Right lobe of liver (tissue), 6 donors: ENCODE results near the gene MXI1. TPM values are rescaled to one million over a fixed set of nuclear protein-coding genes. Genes with fewer than 3 reads are reported as not detected.

ENCODE experiments used
- ATAC-seq, 4 donors: fragments of 200-7000 bp; cut with Tn5 transposase; one replicate each; pipeline ENCODE4 v1.9.1; 2020; ENCODE audit warnings: mild to moderate bottlenecking in 4 of 4, moderate library complexity in 4 of 4
- DNase-seq, 3 donors: peaks; one replicate each; pipeline ENCODE4 v3.0.0-alpha.2; 2020
- H3K27ac ChIP-seq, 3 donors: fragments of 200-600 bp; one replicate each; pipeline ENCODE4 v1.8.0; 2022
- H3K27me3 ChIP-seq, 2 donors: fragments of 200-600 bp; one replicate each; pipeline ENCODE4 v1.8.0; 2022
- H3K36me3 ChIP-seq, 4 donors: fragments of 200-600 bp; sonication (generic) in 1 of 4; one replicate each; pipeline versions ENCODE4 v1.5.1 to v1.8.0; 2017 to 2022; ENCODE audit warnings: control low read depth in 1 of 4
- H3K4me1 ChIP-seq, 4 donors: fragments of 200-600 bp; sonication (generic) in 1 of 4; one replicate each; pipeline versions ENCODE4 v1.5.1 to v1.8.0; 2017 to 2022; ENCODE audit warnings: control low read depth in 1 of 4
- H3K4me3 ChIP-seq, 3 donors: fragments of 200-600 bp; one replicate each; pipeline ENCODE4 v1.8.0; 2022
- H3K9me3 ChIP-seq, 4 donors: fragments of 200-600 bp; sonication (generic) in 1 of 4; one replicate each; pipeline versions ENCODE4 v1.5.1 to v1.8.0; 2017 to 2022; ENCODE audit warnings: control low read depth in 1 of 4
- CTCF ChIP-seq, 4 donors: fragments of 200-600 bp in 3 of 4; fragments of 450-650 bp in 1 of 4; IDR thresholded peaks; one replicate each; pipeline versions ENCODE4 v1.5.1 to v1.8.0; 2016 to 2022; ENCODE audit warnings: antibody characterized with exemption in 4 of 4, mild to moderate bottlenecking in 2 of 4
- POLR2A ChIP-seq: fragments of 450-650 bp; IDR thresholded peaks from one replicate; pipeline ENCODE4 v1.6.1; 2017; ENCODE audit warnings: antibody characterized with exemption, mild to moderate bottlenecking
- WGBS: methylation state at CpG from one replicate; pipeline ENCODE4 v1.1.6; 2018; ENCODE audit warnings: low coverage, low lambda C conversion rate; ENCODE audit not compliant: insufficient coverage; ENCODE audit errors: missing lambda C conversion rate; 5-methylcytosine and 5-hydroxymethylcytosine counted together
- intact Hi-C, 2 donors: fragments of 100-400 bp; cut with DNase I; formaldehyde crosslinking; loops; one replicate each; pipeline versions ENCODE4 v1.11.2 to v1.14.1; 2022
- total RNA-seq, 6 experiments: library from RNA; depleted of rRNA in 2 of 6; stranded (reverse); fragments of >200 nt in 2 of 6; fragmentation: NEBNext Ultra II Directional in 3 of 6; extraction: Animal tissue kit (Norgen Biotek cat#: 25700) in 3 of 6; gene quantifications; one replicate each; pipeline versions ENCODE4 v1.1.0 to v1.2.4, GENCODE V29; 2016 to 2023
- donor health status: DM: no; HTN: yes; CAD: no.
- donor health status: DM: no; HTN: no; CAD: no.
- donor health status: DM: no; HTN: no; CAD: no.
- donor health status: DM: no; HTN: yes; CAD: no.
- donor health status: DM: no; HTN: yes; CAD: no.

Gene MXI1
- total RNA-seq, 6 experiments from 2014 or later, result 17.1 to 32.6 (median 26.5) TPM

- Histone ChIP-seq H3K9me3 (no peaks in the 10 kb centered on the region), H3K4me1 (peaks cover 0 to 10% (median 0%) of the 10 kb centered on the region in 4 donors), H3K36me3 (no peaks in the 10 kb centered on the region), H3K27me3 (no peaks in the 10 kb centered on the region), H3K4me3 (peak overlapping the region; percentile 33 to 75 (median 67)), H3K27ac (peak overlapping the region in 2 of 3 donors; percentile 37 to 89)
- DNase-seq (no peak), ATAC-seq (no peak)
- 3% methylated on average over 8 of the region's 10 CpGs for WGBS
- TF ChIP-seq CTCF (IDR thresholded peaks at IDR 0.05) (no peak), POLR2A (peak; percentile 3)
- intact Hi-C loops, result no loop called here
Observed at GRCh38 chr10:110211465-110211843, 4.0 kb downstream of the MXI1 start.

DNA sequence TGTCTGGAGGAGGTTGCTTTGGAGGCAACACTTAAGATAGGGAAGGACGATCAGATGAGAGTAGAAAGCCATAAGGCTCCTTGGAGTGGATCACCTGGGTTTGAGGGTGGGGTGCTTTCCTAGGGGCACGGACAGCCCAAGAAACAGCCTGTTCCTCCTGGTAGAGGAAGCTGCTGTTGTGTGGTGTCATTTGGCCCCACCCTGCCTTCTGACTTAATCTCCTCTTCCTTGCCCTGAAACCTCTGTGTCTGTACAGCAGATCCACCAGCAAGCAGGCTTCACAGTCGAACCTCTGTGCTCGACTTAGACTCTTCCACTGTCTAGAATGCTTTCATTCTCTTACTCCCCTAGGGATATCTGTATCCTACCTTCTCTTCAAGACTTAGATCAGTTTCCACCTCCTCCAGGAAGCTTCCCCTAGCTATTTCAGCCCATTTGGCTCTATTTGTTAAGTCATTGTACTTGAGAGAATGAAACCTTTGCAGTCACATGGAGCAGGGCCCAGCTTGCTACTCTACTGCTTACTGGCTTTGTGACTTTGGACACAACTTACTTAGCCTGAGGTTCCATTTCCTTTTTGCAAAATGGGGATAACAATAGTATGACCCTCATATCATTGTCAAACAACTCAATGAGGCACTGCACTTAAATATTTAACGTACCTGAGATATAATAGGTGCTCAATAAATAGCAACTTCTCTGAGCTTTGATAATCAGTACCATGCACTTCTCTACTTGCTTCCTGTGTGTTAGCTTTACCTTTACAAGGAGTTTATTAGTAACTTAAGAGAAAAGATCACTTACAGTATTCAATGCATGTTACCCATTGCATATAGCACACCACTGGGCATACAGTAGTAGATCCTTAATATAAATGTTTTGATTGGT is 5.0 kb downstream of the MXI1 start:
- no peak overlapping the region for H3K4me3 ChIP-seq

DNA sequence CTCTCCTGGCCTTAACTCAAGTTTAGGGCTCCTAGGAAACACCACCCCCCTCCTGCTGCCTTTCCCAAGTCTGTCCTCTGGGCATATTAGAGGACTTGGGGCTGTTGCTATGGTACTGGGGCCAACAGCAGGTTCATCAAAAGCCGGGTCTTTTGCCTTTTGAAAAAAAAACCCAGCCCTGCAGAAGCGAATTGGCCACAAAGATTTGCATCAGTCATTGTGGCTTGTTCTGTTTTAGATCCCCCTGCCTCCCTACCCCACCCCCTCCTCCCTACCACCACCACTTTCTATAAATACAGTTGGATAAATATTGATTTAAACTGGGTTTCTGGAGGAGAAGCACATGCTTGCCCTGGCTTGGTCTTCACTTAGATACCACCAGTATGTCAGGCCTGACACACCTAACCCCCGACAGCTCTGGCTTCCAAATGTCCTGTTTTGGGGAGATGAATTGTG is 7.0 kb downstream of the MXI1 start:
- DNase-seq, result no peak
- H3K9me3 ChIP-seq, result no peaks in the 10 kb centered on the region

More for the DNA sequence above, 5.0 kb downstream of the MXI1 start:
- DNase-seq (no peak), ATAC-seq (no peak)
- Histone ChIP-seq H3K27me3 (no peaks in the 10 kb centered on the region), H3K36me3 (no peaks in the 10 kb centered on the region), H3K4me1 (peaks cover 0 to 10% (median 0%) of the 10 kb centered on the region in 4 donors), H3K27ac (peak overlapping the region in 1 of 3 donors; percentile 89), H3K9me3 (no peaks in the 10 kb centered on the region)
- intact Hi-C loops, result no loop called here
- no peak for TF ChIP-seq POLR2A
- TF ChIP-seq CTCF (IDR thresholded peaks at IDR 0.05), result no peak
- 69% methylated on average over 5 of the region's 5 CpGs for WGBS

More for the DNA sequence above, 7.0 kb downstream of the MXI1 start:
- intact Hi-C loops, result no loop called here
- peaks cover 0 to 5% (median 0%) of the 10 kb centered on the region in 4 donors for H3K4me1 ChIP-seq
- no peak overlapping the region for H3K4me3 ChIP-seq
- no peaks in the 10 kb centered on the region for H3K36me3 ChIP-seq
- 65% methylated on average over 3 of the region's 3 CpGs for WGBS
- no peak overlapping the region for H3K27ac ChIP-seq
- no peak for ATAC-seq
- TF ChIP-seq CTCF (IDR thresholded peaks at IDR 0.05) (no peak), POLR2A (no peak)
- H3K27me3 ChIP-seq, result no peaks in the 10 kb centered on the region
